HEK293 (cell line): ENCODE data around the gene KLC3.

Source experiments
- CTCF ChIA-PET: fragments of 350-600 bp; formaldehyde crosslinking; extraction: SDS; loops from one replicate; lab custom pipeline; 2021; ENCODE audit warnings: antibody characterized with exemption; lab: Yijun Ruan, JAX
- POLR2A ChIA-PET: fragments of 300-600 bp; formaldehyde crosslinking; extraction: SDS; loops from one replicate; lab custom pipeline; 2020; ENCODE audit warnings: antibody characterized with exemption, inconsistent platforms; lab: Yijun Ruan, JAX
- H3K27ac ChIP-seq: fragments of 200-500 bp; sonication (Bioruptor generic); 2 replicates; pipeline ENCODE4 v1.5.1; 2014; ENCODE audit warnings: low read depth, low read length, control low read depth, inconsistent platforms; ENCODE audit errors: extremely low read depth
- H3K36me3 ChIP-seq, 2 experiments: fragments of 200-500 bp in 1 of 2; sonication (Bioruptor generic) in 1 of 2; 1 replicate in 1 of 2; 2 replicates in 1 of 2; pipeline ENCODE4 v1.5.1; 2014 to 2017; ENCODE audit warnings: inconsistent platforms in 2 of 2, low read length in 2 of 2; ENCODE audit not compliant: control insufficient read depth in 2 of 2, insufficient read depth in 1 of 2
- H3K4me1 ChIP-seq: fragments of 200-500 bp; sonication (Bioruptor generic); 2 replicates; pipeline ENCODE4 v1.5.1; 2014; ENCODE audit warnings: mild to moderate bottlenecking, low read length, inconsistent platforms; ENCODE audit not compliant: control insufficient read depth, insufficient read depth
- H3K4me3 ChIP-seq: 2 replicates; pipeline ENCODE4 v1.5.1; 2011; ENCODE audit warnings: low read depth, mild to moderate bottlenecking, control low read depth, low read length, moderate library complexity
- H3K9me3 ChIP-seq: fragments of 200-500 bp; sonication (Bioruptor generic); 2 replicates; pipeline ENCODE4 v1.5.1; 2014; ENCODE audit warnings: low read depth, low read length, inconsistent platforms; ENCODE audit not compliant: control insufficient read depth, insufficient read depth
- BCL11B ChIP-seq: fragments of 450-650 bp; formaldehyde crosslinking; IDR thresholded peaks from 2 replicates; pipeline ENCODE4 v1.5.1; 2016; ENCODE audit warnings: low read depth, missing biosample characterization, missing genetic modification characterization
- EGR2 ChIP-seq: fragments of 450-650 bp; formaldehyde crosslinking; IDR thresholded peaks from 2 replicates; pipeline ENCODE4 v1.5.1; 2016; ENCODE audit warnings: low read depth, missing biosample characterization, missing genetic modification characterization
- GLI4 ChIP-seq: fragments of 450-650 bp; formaldehyde crosslinking; IDR thresholded peaks from 2 replicates; pipeline ENCODE4 v1.5.1; 2016; ENCODE audit warnings: missing biosample characterization, missing genetic modification characterization
- OSR2 ChIP-seq: fragments of 450-650 bp; formaldehyde crosslinking; IDR thresholded peaks from 2 replicates; pipeline ENCODE4 v1.5.1; 2016; ENCODE audit warnings: missing biosample characterization, missing genetic modification characterization
- ZFHX2 ChIP-seq: fragments of 450-650 bp; formaldehyde crosslinking; conservative IDR thresholded peaks from 2 replicates; pipeline ENCODE4 v1.5.1; 2016; ENCODE audit warnings: missing biosample characterization, missing genetic modification characterization
- ZNF112 ChIP-seq: fragments of 450-650 bp; formaldehyde crosslinking; IDR thresholded peaks from 2 replicates; pipeline ENCODE4 v1.5.0; 2017; ENCODE audit warnings: missing biosample characterization, missing genetic modification characterization
- ZNF16 ChIP-seq: fragments of 450-650 bp; formaldehyde crosslinking; IDR thresholded peaks from 2 replicates; pipeline ENCODE4 v1.5.1; 2016; ENCODE audit warnings: low read depth, missing biosample characterization, missing genetic modification characterization
- ZNF184 ChIP-seq: fragments of 450-650 bp; IDR thresholded peaks from 2 replicates; pipeline ENCODE4 v1.5.1; 2018; ENCODE audit warnings: missing biosample characterization, mild to moderate bottlenecking, missing genetic modification characterization
- ZNF202 ChIP-seq: fragments of 450-650 bp; formaldehyde crosslinking; IDR thresholded peaks from 2 replicates; pipeline ENCODE4 v1.5.1; 2016; ENCODE audit warnings: missing biosample characterization, missing genetic modification characterization, borderline replicate concordance
- ZNF24 ChIP-seq: fragments of 450-650 bp; formaldehyde crosslinking; IDR thresholded peaks from 2 replicates; pipeline ENCODE4 v1.5.1; 2016; ENCODE audit warnings: missing biosample characterization, missing genetic modification characterization
- ZNF311 ChIP-seq: fragments of 450-650 bp; formaldehyde crosslinking; IDR thresholded peaks from 2 replicates; pipeline ENCODE4 v1.5.1; 2017; ENCODE audit warnings: missing biosample characterization, missing genetic modification characterization, borderline replicate concordance
- ZNF394 ChIP-seq: fragments of 450-650 bp; formaldehyde crosslinking; IDR thresholded peaks from 2 replicates; pipeline ENCODE4 v1.5.1; 2016; ENCODE audit warnings: missing biosample characterization, missing genetic modification characterization, mild to moderate bottlenecking, moderate library complexity, borderline replicate concordance
- ZNF423 ChIP-seq: fragments of 450-650 bp; formaldehyde crosslinking; IDR thresholded peaks from 2 replicates; pipeline ENCODE4 v1.5.1; 2016; ENCODE audit warnings: missing biosample characterization, missing genetic modification characterization
- ZNF510 ChIP-seq: fragments of 450-650 bp; formaldehyde crosslinking; IDR thresholded peaks from 2 replicates; pipeline ENCODE4 v1.5.1; 2018; ENCODE audit warnings: mild to moderate bottlenecking, missing genetic modification characterization, missing biosample characterization; ENCODE audit not compliant: insufficient replicate concordance
- ZNF530 ChIP-seq: fragments of 450-650 bp; formaldehyde crosslinking; IDR thresholded peaks from 2 replicates; pipeline ENCODE4 v1.5.1; 2016; ENCODE audit warnings: low read depth, missing biosample characterization, missing genetic modification characterization
- ZNF558 ChIP-seq: fragments of 450-650 bp; formaldehyde crosslinking; IDR thresholded peaks from 2 replicates; pipeline ENCODE4 v1.5.1; 2016; ENCODE audit warnings: missing biosample characterization, missing genetic modification characterization
- ZNF560 ChIP-seq: fragments of 450-650 bp; formaldehyde crosslinking; IDR thresholded peaks from 2 replicates; pipeline ENCODE4 v1.5.1; 2017; ENCODE audit warnings: missing biosample characterization, missing genetic modification characterization, borderline replicate concordance
- ZNF623 ChIP-seq: fragments of 450-650 bp; formaldehyde crosslinking; IDR thresholded peaks from 2 replicates; pipeline ENCODE4 v1.5.1; 2016; ENCODE audit warnings: missing biosample characterization, missing genetic modification characterization
- ZNF837 ChIP-seq: fragments of 450-650 bp; formaldehyde crosslinking; IDR thresholded peaks from 2 replicates; pipeline ENCODE4 v1.5.1; 2016; ENCODE audit warnings: missing biosample characterization, missing genetic modification characterization
- TF ChIP-seq, protein P1 (sequence below): fragments of 450-650 bp; formaldehyde crosslinking; IDR thresholded peaks from 2 replicates; pipeline ENCODE4 v1.5.1; 2016; ENCODE audit warnings: missing biosample characterization, missing genetic modification characterization
- TF ChIP-seq, protein P2 (sequence below): fragments of 450-650 bp; formaldehyde crosslinking; optimal IDR thresholded peaks from 2 replicates; pipeline ENCODE3; 2016; ENCODE audit warnings: missing biosample characterization, mild to moderate bottlenecking, missing genetic modification characterization
- TF ChIP-seq, protein P3 (sequence below): fragments of 450-650 bp; formaldehyde crosslinking; IDR thresholded peaks from 2 replicates; pipeline ENCODE4 v1.5.1; 2016; ENCODE audit warnings: missing biosample characterization, missing genetic modification characterization

KLC3 gene

DNA sequence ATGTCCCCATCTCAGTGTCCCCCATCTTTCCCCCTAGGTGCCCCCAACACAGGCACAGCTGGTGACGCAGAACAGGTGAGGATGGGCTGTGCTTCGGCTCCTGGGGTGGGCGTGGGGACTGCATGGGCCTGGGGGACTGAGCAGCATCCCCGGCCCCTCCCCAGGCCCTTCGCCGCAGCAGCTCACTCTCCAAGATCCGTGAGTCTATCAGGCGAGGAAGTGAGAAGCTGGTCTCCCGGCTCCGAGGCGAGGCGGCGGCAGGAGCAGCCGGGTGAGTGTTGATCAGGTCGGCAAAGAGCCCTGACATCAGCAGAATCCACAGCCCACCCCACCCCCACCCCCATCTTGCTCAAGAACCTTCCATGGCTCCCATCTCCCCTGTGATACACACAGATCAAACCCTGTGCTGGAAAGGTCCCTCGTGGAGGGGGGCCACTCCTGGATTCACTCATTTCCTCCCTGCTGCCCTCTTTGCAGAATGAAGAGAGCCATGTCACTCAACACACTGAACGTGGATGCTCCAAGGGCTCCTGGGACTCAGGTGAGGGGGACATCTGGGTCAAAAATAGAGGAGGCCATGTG lies 10.0 kb downstream of the KLC3 start:
- CTCF ChIA-PET = interaction anchor here (0.8 kb wide), 1 partner anchor 134 kb away, joined by 7 read pairs; no protein-coding TSS in a partner anchor
- Histone ChIP-seq H3K9me3 (no peaks in the 10 kb centered on the region), H3K4me3 (no peak overlapping the region), H3K27ac (no peak overlapping the region), H3K36me3 (peaks cover 13 to 79% of the 10 kb centered on the region in 2 experiments), H3K4me1 (no peaks in the 10 kb centered on the region)
- TF ChIP-seq ZNF560 (tag by site-specific recombination) (no peak), ZNF184 (no peak), ZNF16 (peak; percentile 75)
- POLR2A ChIA-PET = interaction anchor here (0.6 to 1.1 kb wide), 3 partner anchors 12 to 151 kb away, joined by 3 to 4 read pairs (median 3); no protein-coding TSS in a partner anchor

DNA sequence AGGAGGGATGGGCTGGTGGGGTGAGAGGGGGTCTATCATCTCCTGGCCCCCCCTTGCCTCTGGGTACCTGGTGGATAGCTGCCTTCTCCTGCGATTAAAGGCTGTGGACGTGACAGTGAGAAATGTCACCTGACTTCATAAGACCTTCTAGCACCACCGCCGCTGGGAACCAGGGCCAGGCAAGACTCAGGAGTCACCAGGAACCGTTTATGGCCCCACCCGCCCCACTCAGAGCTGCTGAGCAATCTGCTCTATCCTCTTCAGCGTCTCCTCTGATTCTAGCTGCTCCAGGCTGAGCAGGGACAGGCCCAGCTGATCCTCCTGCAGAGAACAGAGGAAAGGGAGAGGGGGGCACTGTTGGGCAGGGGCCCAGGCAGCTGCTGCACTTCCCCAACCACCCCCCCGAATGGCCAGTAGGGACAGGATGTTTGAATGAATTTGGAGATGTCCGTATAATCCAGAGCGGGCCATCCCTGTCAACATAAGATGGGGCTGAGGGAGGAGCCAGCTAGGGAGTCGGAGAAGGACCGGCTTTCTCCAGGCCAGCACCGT lies 10.9 kb downstream of the KLC3 start:
- CTCF ChIA-PET = interaction anchor here (0.6 to 1.0 kb wide), 3 partner anchors 10 to 151 kb away, joined by 3 to 5 read pairs (median 3); no protein-coding TSS in a partner anchor

DNA sequence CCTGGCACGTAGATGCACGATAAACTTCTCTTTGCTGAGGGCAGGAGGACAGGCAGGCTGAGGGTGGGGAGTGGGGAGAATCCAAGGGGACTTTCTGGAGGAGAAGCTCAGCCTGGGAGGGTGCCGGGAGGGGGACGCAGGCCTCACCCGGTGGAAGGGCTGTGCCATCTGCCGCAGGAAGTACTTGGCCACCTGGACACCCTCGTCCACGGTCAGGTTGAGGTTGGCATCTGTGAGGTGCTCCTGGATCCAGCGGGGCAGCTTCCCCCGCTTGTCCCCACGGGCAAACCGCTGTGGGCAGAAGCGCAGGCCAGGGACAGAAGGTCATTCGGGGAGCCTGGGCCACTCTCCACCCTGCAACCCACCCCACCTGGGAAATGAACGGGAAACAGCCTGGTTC lies 11.5 kb downstream of the KLC3 start:
- ChIA-PET CTCF (interaction anchor here (0.9 to 1.0 kb wide), 2 partner anchors 11 to 50 kb away, joined by 3 to 5 read pairs; no protein-coding TSS in a partner anchor), POLR2A (no interaction called here)
- Histone ChIP-seq H3K9me3 (no peaks in the 10 kb centered on the region), H3K4me1 (no peaks in the 10 kb centered on the region), H3K4me3 (no peak overlapping the region), H3K36me3 (peaks cover 19 to 94% of the 10 kb centered on the region in 2 experiments), H3K27ac (no peak overlapping the region)
- TF ChIP-seq ZFHX2 (tag by site-specific recombination) (no peak), ZNF24 (tag by site-specific recombination) (no peak), BCL11B (no peak), ZNF311 (tag by site-specific recombination) (no peak), ZNF184 (no peak), ZNF623 (tag by site-specific recombination) (no peak), ZNF530 (tag by site-specific recombination) (no peak), GLI4 (no peak), ZNF112 (no peak), EGR2 (tag by site-specific recombination) (no peak), ZNF202 (no peak), ZNF837 (no peak), ZNF558 (tag by site-specific recombination) (no peak), ZNF423 (tag by site-specific recombination) (no peak), ZNF510 (tag by site-specific recombination) (no peak), ZNF16 (no peak)
- TF ChIP-seq, protein P1, sequence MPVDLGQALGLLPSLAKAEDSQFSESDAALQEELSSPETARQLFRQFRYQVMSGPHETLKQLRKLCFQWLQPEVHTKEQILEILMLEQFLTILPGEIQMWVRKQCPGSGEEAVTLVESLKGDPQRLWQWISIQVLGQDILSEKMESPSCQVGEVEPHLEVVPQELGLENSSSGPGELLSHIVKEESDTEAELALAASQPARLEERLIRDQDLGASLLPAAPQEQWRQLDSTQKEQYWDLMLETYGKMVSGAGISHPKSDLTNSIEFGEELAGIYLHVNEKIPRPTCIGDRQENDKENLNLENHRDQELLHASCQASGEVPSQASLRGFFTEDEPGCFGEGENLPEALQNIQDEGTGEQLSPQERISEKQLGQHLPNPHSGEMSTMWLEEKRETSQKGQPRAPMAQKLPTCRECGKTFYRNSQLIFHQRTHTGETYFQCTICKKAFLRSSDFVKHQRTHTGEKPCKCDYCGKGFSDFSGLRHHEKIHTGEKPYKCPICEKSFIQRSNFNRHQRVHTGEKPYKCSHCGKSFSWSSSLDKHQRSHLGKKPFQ = no peak
- TF ChIP-seq, protein P2, sequence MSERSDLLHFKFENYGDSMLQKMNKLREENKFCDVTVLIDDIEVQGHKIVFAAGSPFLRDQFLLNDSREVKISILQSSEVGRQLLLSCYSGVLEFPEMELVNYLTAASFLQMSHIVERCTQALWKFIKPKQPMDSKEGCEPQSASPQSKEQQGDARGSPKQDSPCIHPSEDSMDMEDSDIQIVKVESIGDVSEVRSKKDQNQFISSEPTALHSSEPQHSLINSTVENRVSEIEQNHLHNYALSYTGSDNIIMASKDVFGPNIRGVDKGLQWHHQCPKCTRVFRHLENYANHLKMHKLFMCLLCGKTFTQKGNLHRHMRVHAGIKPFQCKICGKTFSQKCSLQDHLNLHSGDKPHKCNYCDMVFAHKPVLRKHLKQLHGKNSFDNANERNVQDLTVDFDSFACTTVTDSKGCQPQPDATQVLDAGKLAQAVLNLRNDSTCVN (tag by site-specific recombination) = no peak
- TF ChIP-seq, all 188 proteins: peak for 0

More for the DNA sequence above, 10.9 kb downstream of the KLC3 start:
- no peaks in the 10 kb centered on the region for H3K9me3 ChIP-seq
- no peaks in the 10 kb centered on the region for H3K4me1 ChIP-seq
- TF ChIP-seq ZNF394 (tag by site-specific recombination) = peak; percentile 75; the same call in 1 of the 2 replicates
- TF ChIP-seq OSR2 (tag by site-specific recombination) = no peak
- TF ChIP-seq, protein P3, sequence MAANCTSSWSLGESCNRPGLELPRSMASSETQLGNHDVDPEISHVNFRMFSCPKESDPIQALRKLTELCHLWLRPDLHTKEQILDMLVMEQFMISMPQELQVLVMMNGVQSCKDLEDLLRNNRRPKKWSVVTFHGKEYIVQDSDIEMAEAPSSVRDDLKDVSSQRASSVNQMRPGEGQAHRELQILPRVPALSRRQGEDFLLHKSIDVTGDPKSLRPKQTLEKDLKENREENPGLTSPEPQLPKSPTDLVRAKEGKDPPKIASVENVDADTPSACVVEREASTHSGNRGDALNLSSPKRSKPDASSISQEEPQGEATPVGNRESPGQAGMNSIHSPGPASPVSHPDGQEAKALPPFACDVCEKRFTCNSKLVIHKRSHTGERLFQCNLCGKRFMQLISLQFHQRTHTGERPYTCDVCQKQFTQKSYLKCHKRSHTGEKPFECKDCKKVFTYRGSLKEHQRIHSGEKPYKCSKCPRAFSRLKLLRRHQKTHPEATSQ (tag by site-specific recombination) = no peak
- TF ChIP-seq, all 188 proteins: peak for 1
- Histone ChIP-seq H3K27ac (no peak overlapping the region), H3K36me3 (peaks cover 17 to 88% of the 10 kb centered on the region in 2 experiments), H3K4me3 (no peak overlapping the region)
- POLR2A ChIA-PET = interaction anchor here (0.6 to 1.1 kb wide), 2 partner anchors 13 to 152 kb away, joined by 3 read pairs; no protein-coding TSS in a partner anchor
